NAMALWA (cell line): Measurements from ENCODE around the gene TAP2.

Experiments
- DNase-seq: peaks from one replicate; pipeline ENCODE4 v3.0.0-alpha.2; 2015; ENCODE audit warnings: low spot score

The TAP2 gene

GRCh38 chr6:32792901-32793435, 45.6 kb downstream of the TAP2 start:
- DNase-seq = no peak

- DNase-seq = no peak
These were observed 48.2 kb downstream of the TAP2 start for GRCh38 chr6:32790306-32790705.
